Superior temporal gyrus (tissue), 1 donor: ENCODE results near the gene TFPI2.

ENCODE experiments used
- DNase-seq: peaks from one replicate; pipeline ENCODE4 v3.0.0-alpha.2; 2016; ENCODE audit errors: extremely low spot score

The TFPI2 gene

GRCh38 chr7:93858857-93859256 is 31.7 kb downstream of the TFPI2 start:
- DNase-seq, result no peak

- DNase-seq, result no peak
Measured at GRCh38 chr7:93856323-93856722, 34.2 kb downstream of the TFPI2 start.

- DNase-seq, result no peak
Measured at GRCh38 chr7:93855797-93856196, 34.8 kb downstream of the TFPI2 start.

- no peak for DNase-seq
Measured at GRCh38 chr7:93854480-93854879, 36.1 kb downstream of the TFPI2 start.

GRCh38 chr7:93851536-93851935 is 39.0 kb downstream of the TFPI2 start:
- DNase-seq, result no peak

GRCh38 chr7:93843260-93843659 is 47.3 kb downstream of the TFPI2 start:
- no peak for DNase-seq

- no peak for DNase-seq
Measured at GRCh38 chr7:93838966-93839365, 51.6 kb downstream of the TFPI2 start.

GRCh38 chr7:93837245-93837644 is 53.3 kb downstream of the TFPI2 start:
- DNase-seq, result no peak

GRCh38 chr7:93836116-93836515 is 54.4 kb downstream of the TFPI2 start:
- DNase-seq, result no peak

GRCh38 chr7:93835702-93836101 is 54.9 kb downstream of the TFPI2 start:
- DNase-seq, result no peak
